OCI-M1 (cell line): ENCODE data around the gene OTOG.

Experiments used
- DNase-seq: peaks from one replicate; lab custom pipeline; 2025; lab: John Stamatoyannopoulos, UW

The OTOG gene, protein sequence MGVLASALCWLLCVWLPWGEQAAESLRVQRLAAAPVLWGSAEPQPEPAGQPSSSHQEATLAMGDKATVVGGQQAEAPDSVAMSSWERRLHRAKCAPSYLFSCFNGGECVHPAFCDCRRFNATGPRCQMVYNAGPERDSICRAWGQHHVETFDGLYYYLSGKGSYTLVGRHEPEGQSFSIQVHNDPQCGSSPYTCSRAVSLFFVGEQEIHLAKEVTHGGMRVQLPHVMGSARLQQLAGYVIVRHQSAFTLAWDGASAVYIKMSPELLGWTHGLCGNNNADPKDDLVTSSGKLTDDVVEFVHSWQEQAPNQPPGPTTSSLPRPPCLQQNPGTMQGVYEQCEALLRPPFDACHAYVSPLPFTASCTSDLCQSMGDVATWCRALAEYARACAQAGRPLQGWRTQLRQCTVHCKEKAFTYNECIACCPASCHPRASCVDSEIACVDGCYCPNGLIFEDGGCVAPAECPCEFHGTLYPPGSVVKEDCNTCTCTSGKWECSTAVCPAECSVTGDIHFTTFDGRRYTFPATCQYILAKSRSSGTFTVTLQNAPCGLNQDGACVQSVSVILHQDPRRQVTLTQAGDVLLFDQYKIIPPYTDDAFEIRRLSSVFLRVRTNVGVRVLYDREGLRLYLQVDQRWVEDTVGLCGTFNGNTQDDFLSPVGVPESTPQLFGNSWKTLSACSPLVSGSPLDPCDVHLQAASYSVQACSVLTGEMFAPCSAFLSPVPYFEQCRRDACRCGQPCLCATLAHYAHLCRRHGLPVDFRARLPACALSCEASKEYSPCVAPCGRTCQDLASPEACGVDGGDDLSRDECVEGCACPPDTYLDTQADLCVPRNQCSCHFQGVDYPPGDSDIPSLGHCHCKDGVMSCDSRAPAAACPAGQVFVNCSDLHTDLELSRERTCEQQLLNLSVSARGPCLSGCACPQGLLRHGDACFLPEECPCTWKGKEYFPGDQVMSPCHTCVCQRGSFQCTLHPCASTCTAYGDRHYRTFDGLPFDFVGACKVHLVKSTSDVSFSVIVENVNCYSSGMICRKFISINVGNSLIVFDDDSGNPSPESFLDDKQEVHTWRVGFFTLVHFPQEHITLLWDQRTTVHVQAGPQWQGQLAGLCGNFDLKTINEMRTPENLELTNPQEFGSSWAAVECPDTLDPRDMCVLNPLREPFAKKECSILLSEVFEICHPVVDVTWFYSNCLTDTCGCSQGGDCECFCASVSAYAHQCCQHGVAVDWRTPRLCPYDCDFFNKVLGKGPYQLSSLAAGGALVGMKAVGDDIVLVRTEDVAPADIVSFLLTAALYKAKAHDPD (N-terminal part only)

DNA sequence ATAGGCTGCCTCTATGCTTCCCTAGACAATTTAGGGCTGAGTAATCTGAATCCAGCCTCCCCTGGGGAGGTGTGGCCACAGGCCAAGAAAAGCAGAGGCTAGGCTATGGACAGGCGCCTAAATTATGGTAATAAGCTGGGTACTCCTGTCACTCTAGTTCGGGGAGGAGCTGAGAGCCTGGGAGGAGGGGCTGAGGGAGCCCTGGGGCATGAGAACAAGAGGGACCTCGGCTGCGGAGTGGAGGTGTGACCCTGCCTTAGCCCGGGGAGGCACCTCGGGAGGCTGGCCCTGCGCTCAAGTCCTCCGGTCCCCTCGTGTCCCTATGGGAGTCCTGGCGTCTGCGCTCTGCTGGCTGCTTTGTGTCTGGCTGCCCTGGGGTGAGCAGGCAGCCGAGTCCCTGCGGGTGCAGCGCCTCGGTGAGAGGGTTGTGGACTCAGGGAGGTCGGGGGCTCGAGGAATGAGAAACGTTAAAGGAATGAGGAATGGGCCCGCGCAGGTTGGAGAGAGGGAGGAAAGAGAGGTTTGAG is at the start of gene OTOG:
Gene OTOG, plus strand, starts transcription at position 209 of the 527 bp plus-strand sequence. Its CDS starts 114 bp downstream, at position 323.
- DNase-seq = no peak

DNA sequence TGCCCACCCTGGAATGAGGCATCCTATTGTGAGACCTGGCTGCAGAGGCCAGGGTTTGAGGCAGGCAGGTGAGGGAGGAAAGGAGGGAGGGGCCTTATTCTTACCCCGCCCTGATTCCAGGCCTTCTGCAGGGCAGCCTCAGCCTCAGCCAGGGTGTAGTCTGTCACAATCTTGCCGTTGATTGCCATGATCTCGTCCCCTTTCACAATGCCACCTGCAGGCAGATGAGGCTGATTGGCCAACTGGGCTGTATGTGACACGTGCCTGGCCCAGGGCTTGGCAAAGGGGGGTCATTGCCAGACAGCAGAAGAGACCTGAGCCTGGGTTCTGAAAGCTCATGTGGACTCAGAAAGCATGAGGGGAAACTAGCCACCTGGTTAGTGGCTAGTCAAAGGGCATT is 49.0 kb upstream of the OTOG start:
- DNase-seq = peak; percentile 29

DNA sequence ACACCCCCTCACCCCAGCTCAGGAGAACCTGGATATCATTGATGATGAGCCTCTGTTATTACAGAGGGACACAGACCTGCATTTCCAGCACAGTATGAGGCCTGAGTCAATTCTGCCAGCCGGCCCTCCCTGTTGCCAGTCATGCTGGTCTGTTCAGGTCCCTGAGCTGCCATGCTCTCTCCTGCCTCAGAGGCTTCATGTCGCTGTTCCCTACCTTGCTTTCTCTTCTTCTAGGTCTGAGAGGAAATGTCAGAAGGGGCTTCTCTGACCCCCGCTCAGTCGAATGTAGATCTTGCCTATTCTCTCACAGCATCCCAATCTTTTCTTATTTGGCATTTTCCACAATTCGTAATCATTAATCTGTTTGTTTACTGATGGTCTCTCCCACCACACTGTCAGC is 48.6 kb upstream of the OTOG start:
- DNase-seq = peak; percentile 42

DNA sequence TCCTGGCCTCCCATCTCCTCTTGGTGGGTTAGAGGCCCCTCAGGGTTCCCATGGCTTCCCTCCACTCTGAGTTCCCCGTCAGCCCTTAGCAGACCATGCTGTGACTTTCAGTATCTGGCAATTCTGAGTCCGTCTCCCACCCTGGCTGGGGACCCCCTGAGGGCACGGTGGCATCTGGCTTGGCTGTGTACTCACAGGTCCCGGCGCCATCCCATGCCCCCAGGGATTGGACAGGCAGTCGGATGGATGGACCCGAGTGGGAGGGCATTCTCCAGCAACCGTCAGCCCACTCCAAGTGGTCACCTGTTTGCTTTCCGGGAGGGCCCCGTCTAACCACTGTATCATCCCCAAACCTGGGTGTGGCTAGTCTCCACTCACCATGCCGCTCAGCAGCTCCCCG is 46.4 kb upstream of the OTOG start:
- no peak for DNase-seq

DNA sequence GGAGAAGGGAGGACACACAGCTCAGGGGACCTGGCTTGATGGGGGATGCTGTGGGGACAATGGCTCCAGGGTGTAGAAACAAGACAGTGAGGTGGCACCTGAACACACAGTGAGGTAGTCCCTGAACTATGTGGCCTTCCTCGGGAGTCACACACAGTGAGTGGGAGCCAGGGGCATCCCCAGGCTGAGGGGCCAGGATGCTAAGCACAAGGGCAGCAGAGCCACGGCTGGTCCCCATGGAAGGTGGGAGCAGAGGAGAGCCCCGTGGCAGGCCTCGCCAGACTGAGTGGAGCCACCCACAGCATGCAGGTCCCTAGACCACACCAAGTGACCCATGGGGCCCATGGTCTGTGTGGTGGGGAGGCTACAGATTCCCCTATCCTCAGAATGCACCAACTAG is 44.4 kb upstream of the OTOG start:
- DNase-seq = no peak

DNA sequence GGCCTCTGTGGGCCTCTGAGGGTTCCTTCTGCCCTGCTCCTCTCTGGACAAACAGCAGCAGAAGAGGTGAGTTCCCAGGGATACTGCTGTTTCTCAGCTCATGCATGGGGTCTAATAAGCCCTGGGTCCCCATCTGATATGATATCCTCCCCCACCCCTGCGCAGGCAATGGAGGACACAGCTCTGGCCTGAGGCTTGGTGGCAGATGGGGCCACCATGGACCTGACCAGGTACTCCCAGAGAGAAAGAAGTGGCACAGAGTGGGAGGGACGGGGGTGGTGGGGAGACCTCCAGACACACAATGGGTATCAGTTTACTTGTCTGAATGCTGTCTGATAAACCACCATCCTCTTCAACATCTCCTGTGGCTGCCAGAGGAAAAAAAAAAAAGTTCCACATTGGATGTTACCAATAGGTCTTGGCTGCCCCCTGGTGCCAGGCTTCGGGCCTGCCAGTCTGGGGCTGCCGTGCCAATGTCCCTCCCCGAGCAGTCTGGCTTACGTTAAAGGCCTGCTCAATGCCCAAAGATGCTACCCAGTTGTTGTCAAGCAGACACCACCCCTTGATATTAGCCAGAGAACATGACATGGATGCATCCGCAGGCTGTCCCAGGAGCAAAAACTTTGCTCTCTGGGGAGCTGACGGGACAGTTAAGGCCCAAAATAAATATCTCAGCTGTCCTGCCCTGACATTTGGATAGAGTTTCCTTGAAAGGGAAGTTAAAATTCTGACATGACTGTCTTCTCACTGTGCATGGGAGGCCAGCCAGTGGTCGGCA is 42.5 kb upstream of the OTOG start:
- peak; percentile 82 for DNase-seq

DNA sequence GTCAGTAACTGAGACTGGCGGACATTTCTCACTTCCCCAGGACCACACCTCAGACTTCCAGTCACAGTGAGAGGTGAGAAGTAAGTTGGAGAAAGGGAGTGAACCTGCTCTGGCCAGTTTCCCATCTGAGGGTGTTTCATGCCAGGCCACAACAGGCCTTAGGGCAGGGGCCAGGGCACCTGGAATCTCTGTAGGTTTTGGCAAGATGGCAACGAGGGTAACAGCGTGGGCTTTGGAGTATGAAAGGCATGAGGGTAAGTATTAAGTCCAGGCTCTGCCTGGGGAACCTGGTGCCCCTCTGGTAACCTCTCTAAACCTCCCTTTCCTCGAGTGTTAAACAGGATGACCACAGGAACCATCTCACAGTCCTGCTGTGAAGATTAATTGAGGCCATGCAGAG is 41.9 kb upstream of the OTOG start:
- DNase-seq = no peak

DNA sequence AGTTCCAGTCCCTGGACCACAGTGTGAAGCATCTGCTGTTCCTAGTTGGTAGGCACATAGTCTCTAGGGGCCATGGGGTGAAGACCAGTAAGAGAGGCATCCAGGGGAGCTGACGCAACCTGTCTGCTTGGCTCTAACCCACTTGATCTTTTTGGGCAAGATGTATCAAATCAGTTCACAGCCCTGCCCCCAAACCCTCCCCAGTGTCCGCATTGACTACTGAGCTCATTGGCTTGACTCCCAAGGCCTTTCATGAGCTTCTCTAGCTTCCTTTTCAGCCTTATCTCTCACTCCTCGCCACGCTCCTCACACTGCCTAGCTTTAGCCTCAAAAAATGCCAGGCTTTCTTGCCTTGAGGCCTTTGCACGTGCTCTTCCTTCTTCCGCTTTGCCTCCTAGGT is 40.7 kb upstream of the OTOG start:
- DNase-seq = no peak

DNA sequence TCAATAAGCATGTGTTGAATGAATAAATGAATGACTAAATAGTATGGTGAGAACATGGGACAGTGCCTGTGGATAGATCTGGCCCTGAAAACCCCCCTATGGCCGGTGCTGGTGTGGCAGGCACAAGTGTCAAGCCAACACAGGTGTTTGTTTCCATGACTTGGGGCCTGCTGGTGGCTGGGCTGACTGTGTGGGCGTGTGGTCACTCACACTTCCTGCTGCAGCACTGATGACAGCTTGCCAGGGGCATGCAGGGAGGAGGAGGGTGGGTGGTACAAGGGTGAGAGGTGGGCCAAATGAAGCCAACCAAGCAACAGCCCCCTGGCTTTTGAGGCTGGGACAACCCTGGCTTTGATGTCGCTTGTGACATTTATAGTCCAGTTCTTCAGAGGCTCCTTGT is 40.1 kb upstream of the OTOG start:
- no peak for DNase-seq

DNA sequence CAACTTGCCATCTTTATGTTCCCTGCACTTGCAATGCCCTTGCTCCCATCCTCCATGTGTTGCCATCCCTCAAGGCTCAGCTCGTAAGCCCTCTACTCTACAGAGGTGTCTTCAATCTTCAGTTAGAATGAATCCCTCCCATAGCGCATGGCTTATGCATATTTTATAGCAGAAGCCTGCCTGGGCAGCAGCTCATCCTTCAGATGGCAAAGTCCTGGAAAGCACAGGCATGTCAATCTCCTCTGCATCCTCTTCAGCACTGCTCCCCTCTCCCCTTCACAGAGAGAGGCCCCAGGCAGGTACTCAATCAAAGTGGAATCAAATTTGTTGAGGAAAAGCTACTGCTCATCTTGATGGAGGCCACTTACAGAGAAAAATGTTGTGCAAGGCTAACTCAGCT is 39.3 kb upstream of the OTOG start:
- no peak for DNase-seq

DNA sequence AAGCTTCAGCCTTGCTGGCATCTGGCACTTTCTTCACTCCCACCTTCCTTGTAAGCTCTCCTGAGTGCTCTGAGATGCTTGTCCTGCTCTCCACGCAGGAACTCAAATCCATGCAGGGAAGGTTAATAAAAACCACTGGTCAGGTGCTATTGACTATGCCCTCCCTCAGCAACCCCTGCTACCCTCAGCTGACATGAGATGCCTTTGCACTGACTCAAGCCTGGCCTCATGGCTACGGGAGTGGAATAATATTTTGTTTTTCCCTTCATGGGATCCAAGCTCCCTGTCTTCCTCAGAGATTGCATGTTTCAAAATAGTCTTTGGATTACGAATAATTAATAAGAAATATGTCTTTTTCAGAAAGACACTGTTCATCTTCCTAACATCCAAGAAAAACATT is 38.8 kb upstream of the OTOG start:
- no peak for DNase-seq

DNA sequence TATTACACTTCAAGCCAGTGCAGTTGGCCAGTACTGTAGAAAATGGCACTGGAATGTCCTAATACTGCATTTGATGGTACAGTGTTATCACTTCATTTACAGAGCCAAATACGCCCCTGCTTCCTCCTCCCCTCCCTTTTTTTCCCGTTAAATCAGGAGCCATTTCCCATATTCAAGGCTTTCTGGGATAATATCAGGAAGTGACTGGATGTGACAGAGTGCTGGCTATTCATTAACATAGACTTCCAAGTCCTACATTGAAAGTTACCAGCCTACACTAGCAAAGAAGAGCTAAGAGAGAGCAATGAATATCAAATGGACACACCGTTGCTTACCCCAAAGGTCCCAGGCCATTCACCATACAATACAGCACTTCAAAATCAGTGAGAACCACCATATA is 38.3 kb upstream of the OTOG start:
- no peak for DNase-seq

DNA sequence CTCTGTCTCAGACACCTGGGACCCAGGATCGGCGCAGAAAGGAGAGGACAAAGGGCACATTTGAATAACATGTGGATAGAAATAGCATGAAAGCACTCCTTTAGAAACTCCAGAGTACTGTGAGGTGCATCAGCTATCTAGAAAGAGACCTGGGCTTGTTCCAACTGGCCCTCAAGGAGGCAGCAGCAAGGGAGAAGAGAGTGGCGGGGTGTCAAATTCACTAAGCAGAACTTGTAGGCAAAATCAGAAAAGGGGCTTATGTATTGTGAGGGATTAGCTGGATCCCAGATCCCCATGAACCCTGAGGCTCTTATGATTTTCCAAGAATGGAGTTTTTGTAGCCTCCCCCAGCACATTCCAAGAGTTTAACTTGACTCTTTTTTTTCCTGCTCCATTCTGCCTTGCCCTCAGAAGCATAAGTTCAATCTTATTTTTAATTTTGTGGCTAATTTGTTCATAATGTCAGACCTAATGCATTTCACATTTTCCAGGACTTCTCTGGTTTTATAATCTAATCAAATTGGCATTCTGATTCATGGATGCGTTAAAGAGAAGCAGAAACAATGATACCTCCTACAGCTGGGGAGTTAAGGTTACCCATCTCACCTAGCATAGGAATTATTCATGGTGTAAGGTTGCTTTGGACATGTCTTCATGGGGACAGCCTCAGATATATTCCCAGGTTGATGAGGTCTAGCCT is 36.4 kb upstream of the OTOG start:
- no peak for DNase-seq

DNA sequence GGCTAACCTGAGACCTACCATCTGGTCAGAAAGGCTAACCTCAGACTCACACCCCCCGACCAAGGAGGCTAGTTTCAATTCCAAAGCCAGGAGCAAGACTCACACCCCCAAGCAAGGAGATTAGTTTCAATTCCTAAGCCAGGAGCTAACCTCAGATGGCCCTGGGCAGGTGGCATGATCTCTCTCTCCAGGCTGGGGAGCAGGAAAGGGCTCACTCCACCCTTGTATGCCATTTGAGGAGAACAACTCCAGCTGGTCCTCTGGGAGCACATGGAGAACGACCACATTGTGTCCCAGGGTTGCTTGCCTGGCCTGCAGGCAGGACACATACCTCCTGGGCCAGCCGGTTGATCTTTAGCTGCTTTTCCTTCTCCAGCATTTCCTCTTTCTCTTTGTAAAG is 35.5 kb upstream of the OTOG start:
- DNase-seq = no peak

DNA sequence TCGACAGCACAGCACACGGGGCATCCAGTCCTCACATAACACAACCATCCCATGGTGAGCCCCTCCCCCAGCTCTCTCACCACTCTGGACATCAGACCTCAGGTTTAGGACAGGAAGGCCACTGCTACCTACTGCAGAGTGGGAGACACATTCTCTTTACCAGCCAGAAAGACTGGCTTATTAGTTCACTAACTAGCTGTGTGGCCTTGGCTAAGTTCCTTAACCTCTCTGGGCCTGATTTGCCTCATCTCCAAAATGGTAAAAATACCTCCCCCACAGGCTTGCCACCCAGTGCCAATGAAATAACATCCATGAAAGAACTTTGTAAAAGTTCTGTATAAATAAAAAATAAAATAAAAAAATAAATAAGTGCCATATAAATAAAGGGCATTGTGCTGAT is 35.0 kb upstream of the OTOG start:
- DNase-seq = no peak

DNA sequence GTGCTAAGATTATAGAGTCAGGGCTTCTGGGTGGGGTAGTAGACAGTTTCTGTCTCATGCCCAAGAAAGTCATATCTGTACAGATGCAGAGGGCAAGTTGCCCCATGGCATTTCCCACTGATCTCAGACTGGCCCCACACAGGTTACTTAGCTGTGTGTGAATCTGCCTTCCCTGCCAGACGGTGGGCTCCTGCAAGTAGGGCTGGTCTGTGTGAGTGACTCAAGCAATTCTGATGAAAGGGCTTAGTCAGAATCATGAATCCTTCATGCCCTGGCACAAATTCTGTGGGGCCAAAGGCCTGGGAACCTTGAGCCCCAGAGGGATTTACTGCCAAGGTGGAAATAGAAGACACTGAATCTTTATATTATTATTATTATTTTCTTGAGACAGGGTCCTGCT is 33.2 kb upstream of the OTOG start:
- DNase-seq = no peak

DNA sequence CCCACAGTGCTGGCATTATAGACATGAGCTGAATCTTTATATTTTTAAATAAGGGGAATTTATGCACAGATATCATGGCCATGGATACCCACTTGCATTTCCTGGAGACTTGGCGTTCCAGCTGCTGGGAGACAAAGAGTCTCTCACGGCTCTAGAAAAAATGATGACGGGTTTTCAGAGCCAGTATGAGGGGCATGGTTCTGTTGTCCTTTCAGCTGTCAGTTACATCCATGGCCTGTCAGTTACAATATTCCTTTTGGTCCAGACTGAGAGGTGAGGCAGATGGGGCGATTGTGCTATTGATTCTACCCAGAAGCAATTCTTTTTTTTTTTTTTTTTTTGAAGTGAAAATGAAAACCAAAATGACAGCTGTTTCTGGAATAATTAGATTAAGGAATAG is 32.6 kb upstream of the OTOG start:
- DNase-seq = no peak

DNA sequence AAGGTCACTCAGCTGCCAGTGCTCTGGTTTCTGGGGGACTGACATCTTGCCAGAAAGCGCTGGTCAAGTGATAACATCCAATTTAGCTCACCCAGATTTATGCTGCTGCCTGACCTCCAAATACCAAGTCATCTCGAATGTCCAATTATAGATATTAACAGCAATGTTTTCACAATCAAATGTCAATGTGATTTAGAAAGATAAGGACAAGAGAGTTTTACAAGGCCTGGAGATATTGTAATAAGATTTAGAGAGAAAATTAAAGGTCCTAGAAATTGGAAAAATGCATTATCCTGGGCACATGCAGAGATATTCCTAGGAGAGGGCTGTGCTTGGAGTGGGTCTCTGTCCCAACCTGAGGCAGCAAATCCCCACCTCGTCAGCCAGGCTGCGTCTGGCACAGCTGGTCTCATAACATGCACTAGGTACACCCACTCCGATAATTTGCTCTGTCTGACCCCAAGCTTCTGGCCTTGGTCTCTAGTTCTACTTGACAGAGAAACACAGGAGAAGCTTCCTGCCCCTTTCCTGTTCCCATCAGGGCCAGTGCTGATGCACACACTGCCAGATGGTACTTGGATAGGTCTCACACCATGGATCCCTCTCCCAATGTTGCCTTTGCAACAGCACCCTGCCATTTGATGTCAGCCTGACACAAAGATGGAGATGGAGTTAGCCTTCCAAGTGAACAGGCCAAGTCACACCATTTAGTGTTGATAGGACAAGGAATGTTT is 31.4 kb upstream of the OTOG start:
- DNase-seq = no peak

DNA sequence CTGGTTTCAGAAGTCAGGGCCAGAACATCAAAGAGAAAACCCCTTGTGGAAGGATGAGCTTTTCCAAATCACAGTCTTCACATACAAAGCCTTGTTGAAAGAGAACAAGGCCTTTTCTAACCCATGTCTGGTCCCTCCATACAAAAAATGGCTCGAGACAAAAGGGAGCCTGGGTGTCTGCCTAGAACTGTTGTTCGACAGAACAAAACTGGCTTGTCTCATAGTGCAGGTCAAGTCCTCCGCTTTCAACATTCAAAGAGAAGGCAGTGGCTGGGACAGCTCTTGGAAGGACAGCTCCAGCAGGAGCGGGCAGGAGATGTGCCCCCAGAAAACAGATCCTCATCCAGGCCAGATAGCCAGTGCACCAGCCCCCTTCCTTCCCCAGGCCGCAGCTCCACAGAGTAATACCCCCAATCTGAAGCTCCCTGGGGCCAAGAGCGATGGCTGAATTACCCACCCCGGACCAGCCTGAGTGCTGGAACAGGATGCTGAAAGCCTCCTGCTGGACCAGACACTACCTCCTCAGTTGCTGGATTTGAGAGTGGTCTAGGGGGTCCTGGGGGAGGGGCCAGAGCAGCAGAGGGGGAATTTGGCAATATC is 30.4 kb upstream of the OTOG start:
- no peak for DNase-seq

DNA sequence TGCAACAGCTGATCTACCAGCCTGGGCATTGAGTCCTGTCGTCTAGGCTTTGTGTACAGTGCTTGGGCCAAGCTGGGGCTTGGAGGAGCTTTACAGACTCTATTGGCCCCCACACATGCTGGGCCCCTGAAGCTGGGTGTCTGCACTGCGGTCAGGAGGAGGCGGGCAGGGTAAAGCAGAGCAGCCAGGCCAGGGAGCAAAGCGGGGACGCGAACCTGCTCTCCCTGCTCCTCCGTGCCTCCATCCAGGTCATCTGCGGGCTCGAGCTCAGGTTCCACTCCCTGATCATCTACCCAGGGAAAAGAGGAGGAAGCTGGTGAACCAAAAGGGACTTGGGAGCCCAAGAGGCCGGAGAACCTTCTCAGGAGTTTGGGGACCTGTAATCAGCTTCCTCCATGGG is 29.9 kb upstream of the OTOG start:
- no peak for DNase-seq
